HepG2 (cell line): ENCODE measurements around the gene ANO6. TPM values are rescaled to one million over a fixed set of nuclear protein-coding genes. Genes with fewer than 3 reads are reported as not detected.

Experiments used
- ATAC-seq: fragments of 200-7000 bp; cut with Tn5 transposase; 3 replicates; pipeline ENCODE4 v1.9.1; 2020; ENCODE audit warnings: mild to moderate bottlenecking, moderate library complexity
- BruUV-seq: library from RNA; stranded (reverse); fragments of 400-500 nt; replicated peaks from 2 replicates; lab custom pipeline; 2021; lab: Mats Ljungman, UMichigan
- CTCF ChIA-PET: fragments of 300-600 bp; formaldehyde crosslinking; extraction: SDS; loops from one replicate; lab custom pipeline; 2021; ENCODE audit warnings: low total read pairs, inconsistent platforms, low intra/inter-chr PET ratio; lab: Yijun Ruan, JAX
- POLR2A ChIA-PET: fragments of 350-600 bp; sonication (Branson Sonifier 250); formaldehyde crosslinking; loops from one replicate; lab custom pipeline; 2020; ENCODE audit warnings: antibody characterized with exemption, inconsistent platforms; lab: Yijun Ruan, JAX
- DNase-seq: peaks from one replicate; pipeline ENCODE4 v3.0.0-alpha.2; 2015; ENCODE audit warnings: low spot score
- FAIRE-seq: peaks from 3 replicates; lab custom pipeline; 2011; peaks lifted over from hg19 to GRCh38; lab: Jason Lieb, UNC
- H2AFZ ChIP-seq: one replicate; pipeline ENCODE4 v1.6.1; 2011; ENCODE audit warnings: low read length, inconsistent platforms
- H3K27ac ChIP-seq: fragments of 300-600 bp; 3 replicates; pipeline ENCODE4 v1.8.0; 2011; ENCODE audit warnings: mixed run types, mild to moderate bottlenecking, mixed read lengths, low read length, inconsistent platforms; ENCODE audit not compliant: insufficient read depth; ENCODE audit errors: extremely low read length
- H3K27me3 ChIP-seq, 2 experiments: fragments of 200-600 bp in 1 of 2; 2 replicates in 1 of 2; 3 replicates in 1 of 2; pipeline versions ENCODE4 v1.6.0 to v1.8.0; 2011; ENCODE audit warnings: low read length in 2 of 2, mild to moderate bottlenecking in 2 of 2, moderate library complexity in 2 of 2, inconsistent platforms in 1 of 2; ENCODE audit not compliant: insufficient read depth in 2 of 2, control insufficient read depth in 1 of 2
- H3K36me3 ChIP-seq, 2 experiments: fragments of 200-600 bp in 1 of 2; replicated peaks in 1 of 2; 2 replicates in 1 of 2; 3 replicates in 1 of 2; pipeline versions ENCODE4 v1.5.1 to v1.8.0; 2011; ENCODE audit warnings: low read length in 2 of 2, inconsistent platforms in 1 of 2; ENCODE audit not compliant: insufficient read depth in 2 of 2, control insufficient read depth in 1 of 2
- H3K4me1 ChIP-seq: 2 replicates; pipeline ENCODE4 v1.5.1; 2012; ENCODE audit warnings: low read length, inconsistent platforms; ENCODE audit not compliant: insufficient read depth
- H3K4me2 ChIP-seq: 2 replicates; pipeline ENCODE4 v1.6.0; 2011; ENCODE audit warnings: low read depth, low read length, inconsistent platforms
- H3K4me3 ChIP-seq, 3 experiments: fragments of 200-600 bp in 1 of 3; sonication (generic), shearing (Covaris generic) in 1 of 3; replicated peaks in 1 of 3; 2 replicates each; pipeline ENCODE4 v1.5.1; 2011 to 2016; ENCODE audit warnings: low read length in 3 of 3, inconsistent platforms in 2 of 3, low read depth in 2 of 3, mild to moderate bottlenecking in 2 of 3, control low read depth in 1 of 3, mixed read lengths in 1 of 3; ENCODE audit not compliant: insufficient read depth in 1 of 3
- H3K79me2 ChIP-seq: one replicate; pipeline ENCODE4 v1.6.1; 2011; ENCODE audit warnings: low read length, inconsistent platforms; ENCODE audit not compliant: insufficient read depth
- H3K9ac ChIP-seq: 2 replicates; pipeline ENCODE4 v1.6.0; 2011; ENCODE audit warnings: mild to moderate bottlenecking, low read depth, low read length, inconsistent platforms; ENCODE audit not compliant: insufficient read depth
- H3K9me3 ChIP-seq: 2 replicates; pipeline ENCODE4 v1.5.1; 2012; ENCODE audit warnings: mild to moderate bottlenecking, low read length
- H4K20me1 ChIP-seq: 2 replicates; pipeline ENCODE4 v1.6.0; 2011; ENCODE audit warnings: inconsistent platforms, mild to moderate bottlenecking, low read length, moderate library complexity; ENCODE audit not compliant: insufficient read depth
- ETS1 ChIP-seq: sonication (generic); formaldehyde crosslinking; IDR thresholded peaks from 2 replicates; pipeline ENCODE4 v1.4.0; 2020; ENCODE audit warnings: missing genetic modification reagents
- HHEX ChIP-seq: IDR thresholded peaks from 2 replicates; pipeline ENCODE4 v1.6.1; 2016; ENCODE audit warnings: control low read depth
- HMG20B ChIP-seq: conservative IDR thresholded peaks from 2 replicates; pipeline ENCODE4 v1.6.1; 2016; ENCODE audit warnings: missing genetic modification reagents, missing compliant biosample characterization
- HNF4G ChIP-seq, 2 experiments: sonication (generic) in 1 of 2; formaldehyde crosslinking in 1 of 2; IDR thresholded peaks; 2 replicates each; pipeline versions ENCODE4 v1.4.0 to v1.6.1; 2011 to 2020; ENCODE audit warnings: borderline replicate concordance in 2 of 2, low read depth in 2 of 2, mild to moderate bottlenecking in 2 of 2, low read length in 1 of 2, missing genetic modification reagents in 1 of 2, moderate library complexity in 1 of 2
- MED13 ChIP-seq: sonication (generic); formaldehyde crosslinking; IDR thresholded peaks from 2 replicates; pipeline ENCODE4 v1.5.0; 2020; ENCODE audit warnings: missing genetic modification reagents
- MIER3 ChIP-seq: IDR thresholded peaks from 2 replicates; pipeline ENCODE4 v1.6.1; 2016; ENCODE audit warnings: missing compliant biosample characterization, borderline replicate concordance
- MNT ChIP-seq: fragments of 450-650 bp; IDR thresholded peaks from 2 replicates; pipeline ENCODE4 v1.6.1; 2016
- PCBP1 ChIP-seq: fragments of 200-400 bp; formaldehyde crosslinking; IDR thresholded peaks from 2 replicates; pipeline ENCODE4 v1.6.1; 2017; ENCODE audit warnings: mild to moderate bottlenecking, low read depth, low read length, borderline replicate concordance
- ZBTB34 ChIP-seq: sonication (generic); formaldehyde crosslinking; IDR thresholded peaks from 2 replicates; pipeline ENCODE4 v1.8.0; 2022; ENCODE audit warnings: mild to moderate bottlenecking, missing genetic modification reagents
- ZMAT5 ChIP-seq: sonication (generic); formaldehyde crosslinking; IDR thresholded peaks from 2 replicates; pipeline ENCODE4 v1.5.0; 2020; ENCODE audit warnings: mild to moderate bottlenecking, low read depth, missing genetic modification reagents, borderline replicate concordance
- ZNF510 ChIP-seq: sonication (generic); formaldehyde crosslinking; IDR thresholded peaks from 2 replicates; pipeline ENCODE4 v1.4.0; 2020; ENCODE audit warnings: low read depth, mild to moderate bottlenecking, missing genetic modification reagents
- ZSCAN25 ChIP-seq: sonication (generic); formaldehyde crosslinking; IDR thresholded peaks from 2 replicates; pipeline ENCODE4 v1.8.0; 2022; ENCODE audit warnings: mild to moderate bottlenecking, missing genetic modification reagents
- ZSCAN29 ChIP-seq: sonication (generic); formaldehyde crosslinking; conservative IDR thresholded peaks from 2 replicates; pipeline ENCODE4 v1.4.0; 2020; ENCODE audit warnings: mild to moderate bottlenecking, missing genetic modification reagents
- WGBS: methylation state at CpG from one replicate; pipeline ENCODE4 v1.1.6; 2017; ENCODE audit warnings: low lambda C conversion rate; 5-methylcytosine and 5-hydroxymethylcytosine counted together
- in situ Hi-C: cut with HindIII; loops from 2 replicates; pipeline ENCODE4 v1.10.0; 2017; ENCODE audit warnings: low pct_unique_long_range_greater_than_20kb; ENCODE audit not compliant: extremely low pct_ligation_motif_present
- intact Hi-C: fragments of 100-400 bp; cut with micrococcal nuclease; formaldehyde crosslinking; loops from one replicate; pipeline ENCODE4 v1.10.0; 2022; ENCODE audit not compliant: unreplicated experiment
- polyA plus RNA-seq, 8 experiments: library from polyadenylated mRNA; depleted of rRNA in 3 of 8; stranded (reverse) in 7 of 8; unstranded in 1 of 8; fragments of >200 nt; fragmentation: Illumina TruSeq in 4 of 8; extraction: Trizol in 4 of 8; gene quantifications; 2 replicates each; pipeline versions ENCODE4 v1.2.1 to v1.2.3, GENCODE V29; 2011 to 2016; ENCODE audit warnings: low read depth in 4 of 8, missing spikeins in 1 of 8, mixed read lengths in 1 of 8; ENCODE audit not compliant: insufficient read depth in 1 of 8
- total RNA-seq, 5 experiments: library from RNA; depleted of rRNA; stranded (reverse); fragments of >200 nt; fragmentation: Illumina TruSeq; extraction: Trizol; gene quantifications; 2 replicates each; pipeline ENCODE4 v1.2.3, GENCODE V29; 2016; ENCODE audit warnings: low read depth in 1 of 5

The ANO6 gene
- total and polyA plus RNA-seq, 2 of the 13 experiments (the other 11 are each of a cell fraction or from before 2014, with no cell fraction given) = 37.8 to 57.1 TPM

GRCh38 chr12:45270951-45271350, 55.1 kb downstream of the ANO6 start (continued):
- TF ChIP-seq MNT (no peak), ZSCAN25 (CRISPR knock-in tag) (no peak), ZBTB34 (no peak), HHEX (no peak), MED13 (CRISPR knock-in tag) (no peak), HNF4G (IDR thresholded peaks at IDR 0.05; ENCODE audit: borderline replicate concordance, low read depth, low read length) (no peak), HNF4G (CRISPR knock-in tag; IDR thresholded peaks at IDR 0.05; ENCODE audit: borderline replicate concordance, low read depth) (no peak)

- intact Hi-C loops (no loop called here), in situ Hi-C loops (no loop called here)
- H3K27me3 ChIP-seq = no peaks in the 10 kb centered on the region
- H3K9me3 ChIP-seq = no peaks in the 10 kb centered on the region
- H4K20me1 ChIP-seq = peaks cover 3% of the 10 kb centered on the region; the same call in 1 of the 2 replicates
- H3K4me1 ChIP-seq = peaks cover 25% of the 10 kb centered on the region
- 0 out of 5 replicates have a peak, but pooled peaks cover 0 to 2% of the 10 kb centered on the region in 2 experiments for H3K36me3 ChIP-seq
- H3K27ac ChIP-seq = no peak overlapping the region
- ATAC-seq (no peak), FAIRE-seq (no peak), DNase-seq (peak; percentile 45)
- ChIA-PET CTCF (no interaction called here), POLR2A (no interaction called here)
- WGBS = 93% methylated on average over 1 of the region's 1 CpG
- H3K79me2 ChIP-seq = peaks cover 19% of the 10 kb centered on the region
- no peak overlapping the region for H3K9ac ChIP-seq
- BruUV-seq = no TSS peak
- no peak overlapping the region for H2AFZ ChIP-seq
- H3K4me3 ChIP-seq = no peak overlapping the region
- no peak overlapping the region for H3K4me2 ChIP-seq
- TF ChIP-seq ZNF510 (CRISPR knock-in tag) (no peak), ETS1 (CRISPR knock-in tag) (no peak), ZSCAN29 (CRISPR knock-in tag) (no peak), MIER3 (CRISPR knock-in tag) (no peak), HMG20B (no peak), PCBP1 (no peak), ZMAT5 (CRISPR knock-in tag) (no peak)
Observed at GRCh38 chr12:45273717-45274271, 57.9 kb downstream of the ANO6 start.
